Left ventricle myocardium superior (tissue), 1 donor: ENCODE data around the gene ZNF181. TPM values are rescaled to one million over a fixed set of nuclear protein-coding genes. Genes with fewer than 3 reads are reported as not detected.

Source experiments
- total RNA-seq: library from RNA; stranded (reverse); fragmentation: NEBNext Ultra II Directional; extraction: Animal tissue kit (Norgen Biotek cat#: 25700); gene quantifications from one replicate; pipeline ENCODE4 v1.2.1, GENCODE V29; 2021
- donor health status: DM: no; HTN: yes; CAD: no; lungs with severe emphysema.

Gene ZNF181
- total RNA-seq, 1 donor from 2014 or later = 21.6 TPM

Other genes starting within 250 kb of the ZNF181 start
- gene SCGB2B2, start 57.1 kb upstream of the ZNF181 start, total RNA-seq = 0.89 TPM
- 40.2 TPM for gene ZNF302, start 56.6 kb upstream of the ZNF181 start, total RNA-seq
- 3.4 TPM for gene ZNF599, start 39.0 kb downstream of the ZNF181 start, total RNA-seq
- 3.7 TPM for gene ZNF30, start 192.7 kb downstream of the ZNF181 start, total RNA-seq
- gene ZNF792, start 230.0 kb downstream of the ZNF181 start, total RNA-seq = 3.4 TPM